SIG-M5 treated with dmso at 0.1 percent for 504 hours (cell line): ENCODE results near the gene C3orf70.

Source experiments
- DNase-seq: peaks from one replicate; lab custom pipeline; 2025; ENCODE audit not compliant: unreplicated experiment; lab: John Stamatoyannopoulos, UW

Gene C3orf70

DNA sequence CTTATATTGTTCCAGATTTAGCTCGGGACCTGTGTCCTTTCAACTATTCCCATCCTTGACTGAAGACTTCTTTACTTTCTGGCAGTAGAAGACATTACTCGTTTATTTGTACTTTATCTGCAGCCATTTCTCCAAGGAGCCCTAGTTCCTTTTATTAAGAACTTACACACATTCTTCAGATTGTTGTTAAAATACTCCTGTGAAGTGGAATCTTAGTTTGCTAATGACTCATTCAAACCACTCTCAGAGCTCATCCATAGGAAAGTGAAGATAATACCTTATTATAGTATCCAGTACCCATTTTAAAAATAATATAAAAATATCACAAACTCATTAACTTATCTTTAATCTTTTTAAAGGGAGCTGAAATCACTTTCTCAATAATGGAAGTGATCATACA, 63.5 kb downstream of the C3orf70 start:
- no peak for DNase-seq

DNA sequence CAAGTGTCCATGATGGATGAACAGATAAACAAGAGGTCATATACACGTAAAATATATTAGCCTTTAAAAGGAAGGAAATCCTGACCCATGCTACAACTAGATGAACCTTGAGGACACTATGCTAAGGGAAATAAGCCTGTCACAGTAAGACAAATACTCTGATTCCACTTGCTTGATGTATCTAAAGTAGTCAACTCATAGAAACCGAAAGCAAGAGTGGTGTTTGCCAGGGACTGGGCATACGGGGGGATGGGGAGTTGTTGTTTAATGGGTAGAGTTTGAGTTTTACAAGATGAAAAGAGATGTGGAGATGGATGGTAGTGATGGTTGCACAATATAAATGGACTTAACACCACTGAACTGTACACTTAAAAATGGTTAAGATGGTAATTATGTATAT, 65.4 kb downstream of the C3orf70 start:
- no peak for DNase-seq

DNA sequence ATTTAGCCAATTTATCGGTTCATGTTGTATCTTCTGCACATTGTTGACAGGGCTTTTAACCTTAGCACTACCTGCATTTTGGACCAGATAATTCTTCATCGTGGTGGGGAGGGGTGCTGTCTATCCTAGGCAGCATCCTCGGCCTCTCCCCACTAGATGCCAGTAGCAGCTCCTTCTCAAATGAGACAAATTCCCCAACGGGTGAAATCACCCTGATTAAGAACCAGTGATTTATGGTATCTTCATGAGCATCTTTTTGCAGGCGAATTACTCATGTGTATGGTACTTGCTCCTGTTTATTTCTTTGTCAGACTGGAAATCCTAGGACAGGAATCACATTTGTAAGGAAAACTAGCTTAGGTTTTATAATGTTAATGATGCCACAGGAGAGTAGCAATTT, 68.0 kb downstream of the C3orf70 start:
- no peak for DNase-seq

GRCh38 chr3:185084402-185084801, 68.5 kb downstream of the C3orf70 start:
- DNase-seq: no peak

DNA sequence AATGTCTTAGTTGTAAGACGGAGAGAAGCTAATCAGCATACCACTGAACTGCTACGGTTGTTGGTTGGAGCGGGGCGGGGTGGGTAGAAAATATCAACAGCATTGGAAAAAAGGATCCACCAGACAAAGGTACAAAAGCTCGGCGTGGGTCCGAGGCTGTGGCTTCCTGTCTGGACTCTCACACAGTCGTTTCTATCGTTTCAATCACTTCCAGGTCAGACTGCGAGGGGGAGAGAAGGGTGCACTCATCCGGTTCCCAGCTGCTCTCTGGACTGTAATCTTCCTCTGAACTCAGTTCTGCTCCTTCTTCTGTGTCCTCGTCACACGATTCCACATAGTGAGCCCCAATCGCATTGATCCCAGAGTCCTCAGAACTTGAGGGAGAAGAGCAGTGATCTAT, 70.0 kb downstream of the C3orf70 start:
- DNase-seq: no peak

DNA sequence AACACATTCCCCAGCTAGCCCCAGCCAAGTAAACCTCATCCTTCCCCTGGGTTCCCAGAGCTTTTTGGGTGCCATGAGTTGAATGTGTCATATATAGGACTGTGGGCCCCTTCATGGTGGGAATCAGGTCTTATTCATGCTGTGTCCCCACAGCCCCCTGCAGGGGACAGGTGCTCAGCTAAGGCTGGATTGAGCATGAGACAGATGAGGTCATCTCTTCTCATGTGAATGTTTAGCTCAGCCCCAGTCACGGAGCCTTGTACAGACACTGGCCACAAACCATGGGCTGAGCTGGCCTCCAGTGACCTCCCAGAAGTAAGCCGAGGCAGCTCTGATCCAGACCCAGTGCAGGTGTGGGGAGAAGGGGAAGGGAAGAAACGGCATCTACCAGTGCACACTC, 70.7 kb downstream of the C3orf70 start:
- DNase-seq: no peak

DNA sequence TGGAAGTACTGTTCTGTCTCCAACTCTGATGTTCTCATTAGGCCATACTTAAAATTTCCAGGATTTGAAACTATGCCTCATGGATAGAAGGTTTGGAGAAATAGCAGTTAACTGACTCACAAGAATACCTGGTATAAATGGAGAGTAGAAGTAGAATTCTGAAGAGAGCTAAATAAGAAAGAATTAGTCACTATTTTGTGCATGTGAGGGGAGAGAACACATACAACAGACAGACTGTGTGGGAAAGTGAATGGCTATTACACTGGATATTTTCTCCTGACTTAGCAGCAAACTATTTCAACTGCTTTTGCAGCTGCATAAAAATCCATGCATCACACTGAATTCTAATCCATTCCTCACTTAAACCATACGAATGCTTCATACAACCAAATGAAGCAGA, 71.3 kb downstream of the C3orf70 start:
- no peak for DNase-seq

DNA sequence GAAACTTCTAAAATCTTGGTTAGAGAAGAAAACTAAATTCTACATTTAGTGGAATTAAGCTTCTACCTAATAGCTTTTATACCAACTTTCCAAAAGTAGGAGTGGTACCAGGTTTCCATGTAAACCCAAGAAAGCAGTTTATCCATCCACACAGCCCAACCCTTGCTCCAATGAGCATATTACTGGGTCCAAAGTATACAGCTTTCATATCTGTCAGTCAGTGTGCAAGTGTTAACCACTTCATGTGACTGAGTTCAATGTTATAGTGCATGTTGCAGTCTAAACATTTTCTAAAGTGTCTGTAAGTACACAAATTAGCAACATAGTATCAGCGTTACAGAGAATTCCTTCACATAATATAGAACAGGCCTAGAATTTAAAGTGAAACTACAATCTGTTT, 73.2 kb downstream of the C3orf70 start:
- no peak for DNase-seq

GRCh38 chr3:185076219-185076618, 76.6 kb downstream of the C3orf70 start:
- DNase-seq: no peak

GRCh38 chr3:185075547-185075946, 77.3 kb downstream of the C3orf70 start:
- no peak for DNase-seq

DNA sequence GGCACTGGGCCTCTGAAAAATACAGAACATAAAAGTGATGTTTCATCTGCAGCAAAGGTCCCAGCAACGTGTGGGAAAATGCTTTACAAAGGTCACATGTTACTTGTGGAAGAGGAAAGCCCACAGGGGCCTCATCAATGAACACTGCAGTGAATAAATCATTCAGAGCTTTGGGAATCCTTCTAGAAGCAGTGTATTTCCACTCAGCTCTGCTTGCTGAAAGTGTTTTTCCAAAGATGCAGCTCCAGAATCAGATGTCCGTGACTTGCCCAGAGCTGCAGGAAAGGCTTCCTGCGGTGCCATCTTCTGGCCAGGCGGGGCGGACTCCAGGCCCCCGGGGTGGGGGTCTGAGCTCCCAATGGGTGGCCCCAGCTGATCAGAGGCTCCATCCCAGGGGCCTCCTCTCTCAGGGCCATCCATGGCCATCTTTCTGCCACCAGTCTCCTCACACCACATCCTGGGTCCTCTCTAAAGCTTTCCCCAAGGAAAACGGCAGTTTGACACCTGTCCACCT, 81.5 kb downstream of the C3orf70 start:
- DNase-seq: no peak

DNA sequence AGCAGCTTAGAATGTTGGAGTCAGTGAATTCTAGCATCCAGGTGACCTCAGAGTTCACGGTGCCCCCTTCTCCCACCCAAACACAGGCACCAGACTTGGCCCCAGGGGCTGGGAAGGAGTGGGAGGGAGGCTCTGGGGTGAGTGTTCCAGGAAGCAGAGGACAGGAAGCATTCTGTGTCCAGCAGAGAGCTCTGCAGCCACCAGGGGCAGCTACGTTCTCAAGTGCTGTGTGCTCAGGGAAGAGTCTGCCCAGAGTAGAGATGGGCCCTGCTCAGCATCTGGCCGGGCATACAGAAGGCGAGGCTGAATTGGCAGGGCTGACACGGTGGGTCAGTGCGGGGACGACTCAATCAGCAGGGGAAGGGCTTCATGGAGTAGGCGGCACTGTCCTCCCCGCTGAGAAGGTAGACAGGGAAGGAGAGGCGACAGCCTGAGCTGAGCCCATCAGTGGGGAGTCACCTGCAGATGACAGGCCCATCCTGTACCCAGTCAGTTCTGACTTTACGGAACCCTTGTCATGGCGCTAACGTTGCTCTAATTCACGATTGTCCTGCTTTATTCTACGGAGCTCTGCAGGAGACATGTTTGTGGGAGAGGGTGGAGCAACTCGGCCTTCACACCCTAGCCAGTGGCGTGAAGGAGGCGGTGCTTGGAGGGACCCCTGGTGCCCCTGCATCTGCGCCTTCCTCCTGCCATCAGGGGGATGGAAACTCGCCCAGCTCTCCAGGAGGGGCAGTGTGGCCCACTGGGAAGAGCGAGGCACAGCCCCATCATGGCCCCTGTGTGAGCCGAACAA, 82.2 kb downstream of the C3orf70 start:
- DNase-seq: peak; percentile 28

DNA sequence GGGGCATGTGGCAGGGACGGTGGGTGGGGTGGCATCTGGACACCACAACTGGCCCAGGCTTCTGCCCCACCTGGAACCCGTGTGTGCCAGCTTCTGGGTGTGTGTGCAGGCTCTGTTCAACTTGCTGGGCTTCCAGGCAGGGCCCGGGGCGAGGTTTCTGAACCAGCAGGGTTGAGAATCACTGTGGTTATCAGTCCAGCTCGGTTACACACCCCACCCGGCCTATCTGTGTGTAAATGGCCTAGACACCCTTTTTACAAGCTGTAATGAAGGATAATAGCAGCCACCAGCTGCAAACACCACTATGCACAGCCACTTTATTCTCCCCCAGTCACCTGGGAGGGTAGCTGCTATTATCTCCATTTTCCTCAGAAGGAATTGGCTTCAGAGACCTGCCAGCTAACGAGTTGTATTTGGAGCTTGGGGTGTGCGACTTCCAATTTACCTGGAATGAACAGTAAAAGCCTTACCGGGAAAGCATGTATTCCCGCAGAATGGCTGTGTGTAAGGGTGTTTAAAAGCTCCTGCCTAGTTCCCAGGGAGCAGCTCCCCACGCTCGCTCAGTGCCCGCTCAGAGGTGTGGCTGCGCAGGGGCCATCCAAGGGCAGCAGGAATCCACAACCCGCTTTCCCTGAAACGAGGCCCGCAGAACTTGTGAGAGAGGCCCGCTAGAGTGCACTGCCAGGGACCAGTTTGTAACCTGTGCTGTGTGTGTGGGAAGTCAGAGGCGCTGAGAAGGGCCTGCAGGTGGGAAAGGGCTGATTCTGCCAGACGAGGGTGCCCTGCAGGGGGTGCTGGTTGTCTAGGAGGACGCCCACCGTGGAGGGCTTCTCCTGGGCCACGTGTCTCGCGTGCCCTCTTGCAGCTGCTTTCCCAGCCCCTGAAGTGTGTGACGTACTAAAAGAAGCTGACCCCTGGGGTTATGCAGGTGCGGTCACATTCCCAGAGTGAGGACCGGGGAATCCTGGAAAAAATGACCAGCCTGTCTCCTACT, 83.5 kb downstream of the C3orf70 start:
- DNase-seq: no peak

DNA sequence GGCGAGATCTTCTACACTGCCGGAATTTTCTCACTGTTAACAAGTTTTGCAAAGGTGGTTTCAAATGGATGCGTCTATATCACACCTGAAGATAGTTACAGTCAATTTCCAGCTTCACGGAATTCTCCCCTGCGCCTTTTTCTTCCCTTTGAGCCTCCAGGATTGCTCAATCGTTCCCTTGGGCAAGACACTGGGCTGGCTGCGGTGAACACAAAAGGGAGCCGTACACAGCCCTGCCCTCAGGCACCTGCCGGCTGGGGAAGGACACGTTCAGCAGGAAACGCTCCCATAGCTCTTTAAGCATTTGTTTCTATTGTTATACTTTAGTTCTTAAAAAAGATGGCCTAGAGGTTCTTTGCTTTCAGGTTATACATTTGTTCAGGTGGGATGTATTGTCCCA, 85.7 kb downstream of the C3orf70 start:
- DNase-seq: no peak

DNA sequence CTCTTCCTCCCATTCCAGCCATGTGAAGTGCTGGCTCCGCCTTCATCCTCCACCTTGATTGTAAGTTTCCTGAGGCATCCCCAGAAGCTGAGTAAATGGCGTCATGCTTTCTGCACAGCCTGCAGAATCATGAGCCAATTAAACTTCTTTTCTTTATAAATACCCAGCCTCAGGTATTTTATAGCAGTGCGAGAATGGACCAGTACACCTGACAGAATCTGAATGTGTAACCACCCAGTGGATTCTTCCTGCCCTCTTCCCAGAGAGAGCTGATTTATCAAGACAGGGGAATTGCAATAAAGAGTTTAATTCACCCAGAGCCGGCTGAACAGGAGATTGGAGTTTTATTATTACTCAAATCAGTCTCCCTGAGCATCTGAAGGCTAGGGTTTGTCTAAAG, 86.6 kb downstream of the C3orf70 start:
- DNase-seq: no peak

DNA sequence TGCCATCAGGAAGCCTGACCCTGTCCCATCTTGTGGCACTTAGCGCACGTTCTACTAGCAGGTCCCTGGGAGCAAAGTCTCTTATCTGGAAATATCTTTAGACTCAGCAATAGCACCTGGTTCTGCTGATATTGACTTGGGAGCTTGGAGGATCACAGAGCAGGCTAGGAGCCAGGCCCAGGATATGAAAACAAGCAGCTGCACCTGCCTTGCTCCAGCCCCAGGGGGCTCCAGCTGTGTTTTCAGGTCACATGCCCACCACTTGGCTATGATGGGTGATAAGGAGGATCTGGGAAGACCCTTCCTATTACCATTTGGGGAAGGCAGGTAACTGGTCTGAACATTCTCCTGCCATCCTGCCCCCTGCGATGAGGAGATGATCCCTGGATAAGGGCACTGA, 87.8 kb downstream of the C3orf70 start:
- no peak for DNase-seq

- no peak for DNase-seq
These were observed 89.4 kb downstream of the C3orf70 start for GRCh38 chr3:185063431-185063830.

DNA sequence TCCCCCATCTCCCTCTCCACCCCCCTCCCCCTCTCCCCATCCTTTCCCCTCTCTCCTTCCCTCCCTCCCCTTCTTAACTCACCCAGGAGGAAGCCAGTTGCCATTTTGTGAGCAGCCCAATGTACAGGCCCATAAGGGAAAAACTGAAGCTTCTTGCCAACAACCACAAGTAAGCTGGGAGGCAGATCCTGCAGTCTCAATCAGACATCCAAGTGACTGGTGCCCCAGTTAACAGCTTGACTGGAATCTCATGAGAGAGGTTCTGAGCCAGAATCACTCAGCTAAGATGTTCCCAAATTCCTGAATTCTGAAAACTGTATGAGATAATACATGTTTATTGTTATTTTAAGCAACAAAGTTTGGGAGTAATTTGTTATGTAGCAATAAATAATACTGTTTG, 90.7 kb downstream of the C3orf70 start:
- DNase-seq: no peak

GRCh38 chr3:185060655-185061054, 92.2 kb downstream of the C3orf70 start:
- DNase-seq: no peak

DNA sequence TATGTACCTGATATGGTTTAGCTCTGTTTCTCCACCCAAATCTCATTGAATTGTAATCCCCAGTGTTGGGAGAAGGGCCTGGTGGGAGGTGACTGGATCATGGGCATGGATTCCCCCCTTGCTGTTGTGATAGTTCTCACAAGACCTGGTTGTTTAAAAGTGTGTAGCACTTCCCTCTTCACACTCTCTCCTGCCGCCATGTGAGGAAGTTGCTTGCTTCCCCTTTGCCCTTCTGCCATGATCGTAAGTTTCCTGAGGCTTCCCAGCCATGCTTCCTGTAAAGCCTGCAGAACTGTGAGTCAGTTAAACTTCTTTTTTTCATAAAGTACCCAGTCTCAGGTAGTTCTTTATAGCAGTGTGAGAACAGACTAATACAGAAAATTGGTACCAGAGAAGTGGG, 93.1 kb downstream of the C3orf70 start:
- no peak for DNase-seq

- DNase-seq: no peak
These were observed 94.1 kb downstream of the C3orf70 start for GRCh38 chr3:185058796-185059195.

DNA sequence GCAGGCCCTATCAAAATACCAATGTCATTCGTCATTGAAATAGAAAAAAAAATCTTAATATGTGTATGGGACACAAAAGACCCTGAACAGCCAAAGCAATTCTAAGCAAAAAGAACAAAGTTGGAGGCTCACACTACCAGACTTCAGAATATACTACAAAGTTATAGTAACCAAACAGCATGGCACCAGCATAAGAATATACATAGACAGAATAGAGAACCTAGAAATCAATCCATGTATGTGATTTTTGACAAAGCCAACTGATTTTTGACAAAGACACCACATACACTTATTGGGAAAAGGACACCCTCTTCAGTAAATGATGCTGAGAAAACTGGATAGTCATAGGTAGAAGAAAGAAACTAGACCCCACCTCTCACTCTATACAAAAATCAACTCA, 95.0 kb downstream of the C3orf70 start:
- no peak for DNase-seq
